SK-N-SH treated with all-trans-retinoic acid at 6 μM for 48 hours (cell line): ENCODE measurements around the gene KRT75.

Experiments
- BACH2 ChIP-seq: fragments of 250-450 bp; sonication (Bioruptor Pico); IDR thresholded peaks from 2 replicates; pipeline ENCODE4 v1.9.0; 2021; ENCODE audit warnings: mild to moderate bottlenecking, borderline replicate concordance
- CSDC2 ChIP-seq: fragments of 250-450 bp; sonication (Bioruptor Pico); IDR thresholded peaks from 2 replicates; pipeline ENCODE4 v1.5.0; 2020; ENCODE audit warnings: mild to moderate bottlenecking, moderate library complexity
- ISL1 ChIP-seq: fragments of 250-450 bp; sonication (Bioruptor Pico); IDR thresholded peaks from 2 replicates; pipeline ENCODE4 v2.1.2; 2022; ENCODE audit warnings: mild to moderate bottlenecking, moderate library complexity
- OSR1 ChIP-seq: fragments of 250-450 bp; sonication (Bioruptor Pico); IDR thresholded peaks from 2 replicates; pipeline ENCODE4 v1.8.0; 2022; ENCODE audit warnings: moderate library complexity, mild to moderate bottlenecking, inconsistent platforms
- PATZ1 ChIP-seq: fragments of 250-450 bp; sonication (Bioruptor Pico); IDR thresholded peaks from 2 replicates; pipeline ENCODE4 v1.8.0; 2020; ENCODE audit warnings: mild to moderate bottlenecking, moderate library complexity, borderline replicate concordance
- RARB ChIP-seq: fragments of 250-450 bp; sonication (Bioruptor Pico); IDR thresholded peaks from 2 replicates; pipeline ENCODE4 v1.8.0; 2021; ENCODE audit warnings: mild to moderate bottlenecking, moderate library complexity
- TCF4 ChIP-seq: fragments of 250-450 bp; sonication (Bioruptor Pico); IDR thresholded peaks from 2 replicates; pipeline ENCODE4 v1.8.0; 2021; ENCODE audit warnings: mild to moderate bottlenecking, moderate library complexity, borderline replicate concordance
- TSHZ2 ChIP-seq: fragments of 250-450 bp; sonication (Bioruptor Pico); IDR thresholded peaks from 2 replicates; pipeline ENCODE4 v1.5.0; 2020; ENCODE audit warnings: mild to moderate bottlenecking, moderate library complexity
- ZFP3 ChIP-seq: fragments of 250-450 bp; sonication (Bioruptor Pico); IDR thresholded peaks from 2 replicates; pipeline ENCODE4 v1.5.0; 2020; ENCODE audit warnings: mild to moderate bottlenecking, moderate library complexity
- ZNF70 ChIP-seq: fragments of 450-650 bp; formaldehyde crosslinking; IDR thresholded peaks from 2 replicates; pipeline ENCODE4 v1.5.0; 2020; ENCODE audit warnings: mild to moderate bottlenecking, moderate library complexity
- ZNF8 ChIP-seq: fragments of 450-650 bp; formaldehyde crosslinking; IDR thresholded peaks from 2 replicates; pipeline ENCODE4 v1.5.0; 2020; ENCODE audit warnings: mild to moderate bottlenecking, moderate library complexity

GRCh38 chr12:52442600-52443061 lies 8.5 kb upstream of the KRT75 start:
- TF ChIP-seq OSR1 (CRISPR knock-in tag) (no peak), ZNF70 (CRISPR knock-in tag) (no peak), PATZ1 (no peak), CSDC2 (CRISPR knock-in tag) (no peak), BACH2 (CRISPR knock-in tag) (no peak), RARB (CRISPR knock-in tag) (no peak), TCF4 (CRISPR knock-in tag) (no peak), ZFP3 (CRISPR knock-in tag) (no peak), ISL1 (CRISPR knock-in tag) (no peak), ZNF8 (CRISPR knock-in tag) (no peak), TSHZ2 (CRISPR knock-in tag) (no peak)
